ENCODE measurements around the gene IFITM1. TPM values are rescaled to one million over a fixed set of nuclear protein-coding genes. Genes with fewer than 3 reads are reported as not detected.

IFITM1 gene
- total and polyA plus RNA-seq, 2 of the 8 experiments (the other 6 are each of a cell fraction or from before 2014, with no cell fraction given) = 394 to 1,464 TPM

DNA sequence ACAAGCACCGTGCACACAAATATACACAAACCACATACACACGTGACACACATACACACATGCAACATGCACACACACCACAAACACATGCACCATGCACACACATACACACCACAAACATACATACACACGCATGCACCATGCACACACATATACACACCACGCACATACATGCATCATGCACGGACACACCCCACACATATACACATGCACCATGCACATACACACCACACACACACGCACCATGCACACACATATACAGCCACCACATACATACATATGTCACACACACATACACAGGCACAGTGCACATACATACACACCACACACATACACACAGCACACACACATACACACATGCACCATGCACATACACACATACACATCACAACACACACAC lies 42.8 kb downstream of the IFITM1 start (continued):
- TF ChIP-seq, protein P1, sequence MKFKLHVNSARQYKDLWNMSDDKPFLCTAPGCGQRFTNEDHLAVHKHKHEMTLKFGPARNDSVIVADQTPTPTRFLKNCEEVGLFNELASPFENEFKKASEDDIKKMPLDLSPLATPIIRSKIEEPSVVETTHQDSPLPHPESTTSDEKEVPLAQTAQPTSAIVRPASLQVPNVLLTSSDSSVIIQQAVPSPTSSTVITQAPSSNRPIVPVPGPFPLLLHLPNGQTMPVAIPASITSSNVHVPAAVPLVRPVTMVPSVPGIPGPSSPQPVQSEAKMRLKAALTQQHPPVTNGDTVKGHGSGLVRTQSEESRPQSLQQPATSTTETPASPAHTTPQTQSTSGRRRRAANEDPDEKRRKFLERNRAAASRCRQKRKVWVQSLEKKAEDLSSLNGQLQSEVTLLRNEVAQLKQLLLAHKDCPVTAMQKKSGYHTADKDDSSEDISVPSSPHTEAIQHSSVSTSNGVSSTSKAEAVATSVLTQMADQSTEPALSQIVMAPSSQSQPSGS (IDR thresholded peaks at IDR 0.05; ENCODE audit: low read length) = no peak
- TF ChIP-seq NRF1 (IDR thresholded peaks at IDR 0.05; ENCODE audit: low read depth, low read length) (no peak), PHF8 (conservative IDR thresholded peaks at IDR 0.05; ENCODE audit: low read depth, low read length) (no peak), RFX5 (IDR thresholded peaks at IDR 0.05; ENCODE audit: borderline replicate concordance, low read depth, low read length) (no peak), KDM1A (IDR thresholded peaks at IDR 0.05; ENCODE audit: borderline replicate concordance, low read length) (no peak), YY1 (IDR thresholded peaks at IDR 0.05; ENCODE audit: low read depth, low read length) (no peak), BRCA1 (IDR thresholded peaks at IDR 0.05; ENCODE audit: low read depth, low read length) (no peak)
